GM20431 (cell line): Measurements from ENCODE around the gene ATP2B3.

Experiments
- in situ Hi-C: fragments of 300-500 bp; cut with MseI, MboI; formaldehyde crosslinking; loops from one replicate; pipeline ENCODE4 v1.15.0; 2020; ENCODE audit warnings: low sequenced_read_pairs; ENCODE audit not compliant: unreplicated experiment

The ATP2B3 gene

DNA sequence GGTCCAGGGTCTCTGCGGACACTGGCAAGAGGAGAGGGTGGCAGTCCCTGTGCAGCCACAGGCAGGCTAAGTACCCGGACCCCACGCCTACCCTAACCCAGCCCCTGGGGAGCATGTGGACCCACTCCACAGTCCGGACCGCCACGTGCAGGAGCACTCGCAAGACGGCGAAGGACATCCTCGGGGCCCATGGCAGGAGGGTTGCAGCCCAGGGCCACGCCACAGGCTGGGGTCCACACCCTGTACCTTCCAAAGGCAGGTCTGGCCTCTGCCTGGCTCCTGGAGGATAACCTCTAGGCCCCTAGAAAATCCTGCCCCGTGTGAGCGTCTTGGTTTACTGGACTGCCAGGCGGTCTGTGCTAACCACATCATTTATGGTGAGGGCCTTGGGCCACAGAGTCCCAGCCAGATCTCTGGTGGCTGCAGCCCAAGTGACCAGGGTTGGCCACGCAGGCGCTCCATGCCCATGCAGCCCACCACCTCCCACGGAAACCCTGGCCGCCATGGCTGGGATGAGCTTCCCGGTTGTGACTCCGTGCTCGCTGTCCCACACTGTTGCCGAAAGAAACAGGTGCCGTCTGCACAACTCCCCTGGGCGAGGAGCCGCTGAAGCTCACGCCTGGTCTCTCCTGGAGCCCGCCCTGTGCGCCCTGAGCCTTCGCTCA, 71.5 kb downstream of the ATP2B3 start:
- in situ Hi-C loops = no loop called here

DNA sequence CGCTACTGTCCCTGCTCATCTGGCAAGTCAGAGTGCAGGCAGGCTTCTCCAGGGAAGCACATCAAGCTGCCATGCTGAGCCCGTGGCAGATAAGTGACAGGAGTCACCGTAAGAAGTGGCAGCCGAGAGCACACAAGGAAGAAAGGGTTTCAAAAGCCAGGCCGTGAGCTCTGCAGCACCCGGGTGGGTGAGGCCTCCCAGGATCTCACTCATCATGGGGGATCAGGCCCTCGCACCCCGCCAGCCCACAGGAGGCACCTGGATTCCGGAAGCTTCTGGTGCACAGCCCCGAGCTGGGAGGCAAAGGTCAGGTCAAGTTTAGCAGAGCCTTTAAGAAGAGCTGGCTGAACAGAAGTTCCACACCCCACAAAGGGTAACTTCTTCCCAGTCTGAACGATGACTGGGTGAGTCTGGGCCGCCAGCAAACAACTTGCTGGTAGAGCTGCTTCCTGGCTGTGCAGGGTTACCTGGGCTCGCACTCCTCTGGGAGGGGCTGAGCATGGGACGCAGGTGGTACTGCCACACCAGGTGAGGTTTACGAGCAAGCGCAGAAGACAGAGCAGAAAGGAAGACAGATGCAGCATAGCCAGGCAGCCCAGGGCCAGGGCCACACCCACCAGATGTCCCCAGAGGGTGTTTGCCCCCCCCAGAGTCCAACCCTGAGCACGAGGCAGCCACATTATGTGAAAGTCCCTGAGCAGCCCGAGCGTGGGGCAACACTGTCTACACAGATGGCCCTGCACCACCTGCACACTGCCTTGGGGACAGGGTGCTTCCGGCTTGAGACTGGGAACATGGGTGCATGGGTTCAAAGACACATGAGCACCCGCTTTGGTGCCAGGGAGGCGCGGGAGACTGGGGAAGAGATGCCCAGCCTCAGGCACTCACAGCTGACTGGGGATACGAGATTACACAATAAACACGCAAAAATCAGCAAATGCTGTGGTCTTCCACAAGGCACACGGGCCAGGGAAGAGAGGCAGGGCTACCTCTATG, 73.8 kb downstream of the ATP2B3 start:
- in situ Hi-C loops = no loop called here

DNA sequence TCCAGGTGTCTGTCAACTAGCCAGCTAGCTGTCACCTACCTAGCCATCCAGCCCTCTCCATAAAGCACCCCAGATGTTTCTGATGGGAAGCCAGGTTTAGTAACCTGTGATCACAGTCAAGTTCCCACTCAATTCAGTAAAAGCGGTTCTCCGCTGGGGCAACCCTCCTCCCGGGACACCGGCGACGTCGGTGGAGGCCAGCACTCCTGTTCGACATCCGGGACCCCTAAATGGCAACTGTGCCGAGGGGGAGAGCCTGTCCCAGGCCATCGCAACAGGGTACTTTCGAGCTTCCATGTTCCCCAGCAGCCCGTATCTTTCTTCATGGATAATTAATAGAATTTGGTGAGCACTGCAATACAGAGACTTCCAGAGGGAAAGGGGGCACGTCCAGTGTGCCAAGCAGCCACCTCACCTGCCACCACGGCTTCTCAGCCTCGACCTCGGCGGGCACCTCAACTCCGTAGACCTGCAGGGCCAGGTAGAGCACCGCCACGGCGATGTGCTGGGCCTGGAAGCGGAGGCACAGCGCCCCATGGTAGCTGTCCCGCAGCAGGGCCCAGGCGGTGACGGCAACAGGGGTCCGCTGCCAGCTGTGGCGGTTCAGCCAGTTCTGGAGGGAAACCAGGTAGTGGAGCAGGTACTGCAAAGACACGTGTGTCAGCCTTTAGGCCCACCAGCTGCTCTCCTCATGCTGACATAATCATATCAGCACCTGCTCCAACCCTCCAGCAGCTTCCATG, 74.8 kb downstream of the ATP2B3 start:
- in situ Hi-C loops = no loop called here

DNA sequence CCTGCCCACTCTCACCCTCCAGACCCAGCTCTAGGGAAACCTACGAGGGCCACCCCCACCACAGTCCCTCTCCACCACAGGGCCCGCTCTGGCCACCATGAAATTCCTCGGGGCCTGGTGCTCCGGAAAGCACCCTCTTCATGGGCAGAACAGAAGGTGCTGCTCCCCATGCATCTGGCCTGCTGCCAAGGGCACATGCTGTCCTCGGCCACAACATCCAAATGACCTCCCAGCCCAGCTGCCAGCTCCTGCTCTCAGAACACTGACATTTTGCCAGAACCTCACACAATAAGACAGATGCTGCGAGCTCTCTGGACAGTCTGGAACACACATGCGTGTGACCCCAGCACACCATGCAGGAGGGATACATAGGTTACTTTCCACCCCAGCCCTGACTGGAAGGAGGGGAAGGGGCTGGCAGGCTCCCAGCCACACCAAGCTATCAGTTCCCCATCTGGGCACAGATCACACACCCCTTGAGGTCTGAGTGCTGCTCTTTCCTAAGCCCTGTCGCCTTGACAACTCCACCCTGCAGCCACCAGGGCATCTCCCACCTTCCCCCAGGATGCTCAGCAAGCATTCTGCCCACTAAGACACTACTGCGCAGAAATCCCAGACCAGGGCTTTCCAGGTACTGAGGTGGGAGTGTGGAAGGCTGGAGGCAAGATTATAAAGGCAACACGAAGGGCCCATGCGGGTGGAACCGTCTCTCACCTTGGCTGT, 75.7 kb downstream of the ATP2B3 start:
- in situ Hi-C loops = no loop called here

DNA sequence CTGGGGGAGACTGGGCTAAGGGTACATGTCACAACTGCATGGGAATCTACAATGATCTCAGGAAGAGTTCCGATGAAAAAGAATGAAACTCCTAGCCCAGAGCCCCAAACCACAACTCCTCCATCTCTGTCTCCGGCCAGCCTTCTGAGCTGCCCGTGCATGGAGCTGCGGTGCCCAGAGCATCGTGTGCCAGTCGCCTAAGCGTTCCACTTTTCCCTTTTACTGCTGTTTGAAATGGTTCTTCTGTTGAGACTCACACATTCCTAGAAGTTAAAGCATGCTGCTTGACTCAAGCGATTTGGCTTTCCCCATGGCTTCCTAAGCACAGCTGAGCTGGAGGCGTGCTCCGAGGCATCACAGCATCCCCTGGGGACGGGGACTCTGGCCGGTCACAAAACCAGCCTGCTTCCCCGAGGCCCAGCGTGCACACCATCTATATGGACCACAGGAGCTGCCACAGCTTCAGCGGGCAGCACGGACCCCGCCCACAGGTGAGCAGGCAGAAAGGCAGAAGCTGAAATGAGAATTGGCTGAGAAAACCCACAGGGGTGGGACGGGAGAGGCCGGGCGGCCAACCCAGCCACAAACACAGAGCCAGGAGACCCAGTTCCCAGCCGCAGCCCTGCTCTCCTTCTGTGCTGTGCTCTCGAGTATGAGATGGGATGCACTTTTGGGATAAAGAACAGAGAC, 76.5 kb downstream of the ATP2B3 start:
- in situ Hi-C loops = no loop called here

DNA sequence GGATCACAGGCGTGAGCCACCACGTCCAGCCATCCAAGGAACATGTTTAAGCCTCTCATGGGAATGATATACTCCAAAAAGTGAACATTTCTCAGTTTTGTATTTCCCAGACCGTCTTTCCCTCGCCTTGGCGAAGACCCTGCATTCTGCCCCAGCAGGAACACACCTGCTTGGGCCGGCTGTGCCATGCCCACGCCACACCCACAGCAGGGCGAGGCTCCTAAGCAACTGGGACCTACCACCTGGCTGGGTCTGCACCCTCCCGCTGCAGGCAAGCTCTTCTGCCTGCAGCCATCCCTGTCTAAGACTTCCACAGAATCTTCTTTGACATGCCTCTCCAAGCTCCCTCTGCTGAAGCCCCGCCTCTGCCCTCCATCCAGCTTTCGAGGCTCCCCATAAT, 77.9 kb downstream of the ATP2B3 start:
- in situ Hi-C loops = no loop called here

DNA sequence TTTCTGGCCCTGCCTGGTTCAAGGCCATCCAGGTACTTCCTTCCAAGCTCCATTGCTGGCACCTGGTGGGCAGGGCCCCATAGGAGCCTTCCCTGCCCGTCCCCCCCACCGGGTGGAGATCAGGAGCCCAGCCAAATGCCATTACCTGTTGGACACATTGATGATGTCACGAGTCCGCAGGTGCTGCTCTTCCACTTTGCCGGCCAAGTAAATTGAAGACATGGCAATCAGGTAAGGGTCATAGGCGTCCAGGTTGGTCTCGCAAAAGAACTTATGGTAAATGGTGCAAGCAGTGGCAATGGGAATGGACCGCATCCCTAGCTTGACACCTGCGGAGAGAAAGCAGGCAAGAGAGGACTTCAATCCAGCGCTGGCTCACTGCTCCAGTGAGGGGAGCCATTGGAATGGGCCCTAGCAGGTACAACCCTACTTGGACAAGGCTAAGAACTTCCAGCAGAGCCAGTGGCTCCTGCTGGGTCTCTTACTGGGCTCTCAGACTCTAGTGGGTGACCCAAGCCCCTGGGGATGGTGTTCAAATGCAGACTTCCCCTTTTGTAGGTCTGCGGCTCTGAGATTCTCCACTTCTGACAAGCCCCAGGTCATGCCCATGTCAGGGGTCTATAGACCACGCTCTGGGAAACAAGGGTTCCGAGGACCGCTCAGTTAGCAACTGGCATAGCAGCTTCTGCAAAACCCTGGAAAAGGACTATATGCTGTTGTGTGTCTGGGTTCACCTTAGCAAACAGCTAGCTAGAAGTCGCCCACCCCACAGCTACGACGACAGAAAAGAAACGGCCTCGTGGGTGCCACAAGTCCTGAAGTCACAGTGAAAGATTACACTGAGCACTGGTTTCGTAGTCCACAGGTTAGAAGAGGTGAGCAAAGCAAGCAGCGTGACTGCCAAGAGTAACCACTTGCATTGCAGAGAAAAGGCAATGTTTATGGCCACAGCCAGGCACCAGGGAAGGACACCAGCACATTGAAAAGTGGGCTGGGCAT, 78.7 kb downstream of the ATP2B3 start:
- in situ Hi-C loops = no loop called here

DNA sequence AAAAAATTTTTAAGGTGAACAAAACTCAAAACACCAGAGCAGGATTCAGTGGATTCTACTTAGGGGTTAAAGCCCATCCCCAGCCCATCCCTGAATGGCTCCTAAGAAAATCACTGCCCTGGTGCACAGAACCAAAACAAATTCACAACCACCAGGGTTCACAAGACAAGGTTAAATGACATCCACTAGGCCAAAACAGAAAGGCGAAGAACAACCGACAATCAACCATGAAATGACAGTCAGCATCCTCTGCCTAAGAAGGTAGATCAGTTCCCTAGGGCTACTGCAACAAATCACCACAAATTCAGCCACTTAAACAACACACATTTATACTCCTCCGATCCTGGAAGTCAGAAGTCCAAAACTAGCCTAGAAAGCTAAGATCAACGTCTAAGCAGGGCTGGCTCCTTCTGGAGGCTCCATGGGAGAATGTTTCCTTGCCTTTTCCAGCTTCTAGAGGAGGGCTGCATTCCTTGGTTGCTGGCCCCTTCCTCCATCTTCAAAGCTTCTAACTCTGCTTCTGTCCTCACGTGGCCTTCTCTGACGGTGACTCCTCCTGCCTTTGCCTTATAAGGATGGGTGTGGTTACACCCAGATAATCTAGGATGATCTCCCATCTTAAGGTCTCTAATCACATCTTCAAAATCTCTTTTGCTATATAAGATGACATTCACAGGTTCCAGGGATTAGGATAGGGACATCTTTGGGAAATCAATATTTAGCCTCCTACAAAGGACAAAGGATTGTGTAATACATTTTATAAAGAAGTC, 79.7 kb downstream of the ATP2B3 start:
- in situ Hi-C loops = no loop called here

DNA sequence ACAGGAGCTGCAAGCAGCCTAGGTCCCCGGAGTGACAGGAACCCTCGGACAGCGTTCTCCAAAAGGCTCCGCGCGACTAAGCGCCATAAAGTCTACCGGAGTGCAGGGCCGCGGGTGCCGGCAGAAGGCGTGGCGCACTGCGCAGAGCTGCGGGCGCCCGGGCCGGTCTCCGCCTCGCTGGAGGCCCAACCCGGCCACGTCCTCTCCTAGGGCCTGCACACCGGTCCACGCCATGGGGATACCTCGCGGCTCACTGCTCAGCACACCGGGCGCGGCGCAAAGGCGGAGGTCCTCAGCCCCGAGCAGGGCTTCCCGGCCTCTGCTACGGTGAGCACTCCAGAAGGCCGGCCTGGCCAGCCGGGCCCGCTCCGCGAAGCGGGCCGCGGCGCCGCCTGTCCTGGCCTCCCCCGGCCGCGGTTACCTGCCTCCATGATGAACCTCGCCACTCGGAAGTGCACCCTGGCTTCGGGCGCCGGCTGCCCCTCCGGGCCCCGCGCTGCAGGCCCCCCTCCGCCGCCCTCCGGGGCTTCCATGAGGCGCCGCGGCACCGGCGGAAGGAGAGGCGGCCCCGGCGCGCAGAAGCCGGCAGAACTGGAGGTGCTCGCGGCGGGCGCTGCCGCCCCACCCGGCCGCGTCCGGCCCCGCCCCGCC, 81.2 kb downstream of the ATP2B3 start, which contains the start of gene CCNQ:
TSS of gene CCNQ (minus strand) at position 599 of the 651 bp plus-strand sequence. CDS start at position 533, 66 bp downstream.
- in situ Hi-C loops = no loop called here

DNA sequence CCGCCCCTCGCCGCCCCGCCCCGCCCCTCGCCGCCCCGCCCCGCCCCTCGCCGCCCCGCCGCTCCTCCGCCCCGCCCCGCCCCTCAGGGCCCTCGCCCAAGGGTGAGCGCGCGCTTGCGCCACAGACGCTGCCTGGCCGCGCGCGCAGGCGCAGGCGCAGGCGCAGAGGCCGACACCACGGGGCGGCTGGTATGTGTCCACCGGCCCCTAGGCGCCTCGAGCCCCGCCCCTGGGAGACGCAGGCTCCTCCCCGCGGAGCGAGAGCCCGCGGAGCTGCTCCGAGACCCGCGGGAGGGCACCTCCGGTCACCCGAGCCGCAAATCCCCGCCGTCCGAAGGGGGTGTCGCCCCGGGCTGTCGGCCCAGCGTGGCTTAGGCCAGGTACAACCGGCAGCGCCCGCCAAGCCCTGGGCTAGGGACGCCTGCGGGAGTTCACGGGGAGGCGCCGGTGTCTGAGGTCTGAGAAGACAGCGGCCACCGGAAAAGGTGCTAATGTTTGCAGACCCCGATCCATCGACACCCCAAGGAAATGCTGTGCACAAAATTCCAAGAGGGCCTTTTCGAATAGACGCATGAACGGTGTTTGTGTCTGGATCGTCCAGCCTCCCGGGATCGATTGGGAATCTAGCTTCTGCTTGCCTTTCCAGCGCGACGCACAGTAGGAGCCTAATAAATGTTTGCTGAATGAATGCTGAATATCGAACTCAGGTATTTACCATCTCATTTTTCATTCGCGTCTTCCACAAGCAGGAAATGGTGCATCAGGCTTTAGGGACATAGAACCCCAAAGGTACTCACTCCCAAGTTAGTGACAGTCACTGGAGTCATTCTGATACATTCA, 82.0 kb downstream of the ATP2B3 start:
- in situ Hi-C loops = no loop called here

DNA sequence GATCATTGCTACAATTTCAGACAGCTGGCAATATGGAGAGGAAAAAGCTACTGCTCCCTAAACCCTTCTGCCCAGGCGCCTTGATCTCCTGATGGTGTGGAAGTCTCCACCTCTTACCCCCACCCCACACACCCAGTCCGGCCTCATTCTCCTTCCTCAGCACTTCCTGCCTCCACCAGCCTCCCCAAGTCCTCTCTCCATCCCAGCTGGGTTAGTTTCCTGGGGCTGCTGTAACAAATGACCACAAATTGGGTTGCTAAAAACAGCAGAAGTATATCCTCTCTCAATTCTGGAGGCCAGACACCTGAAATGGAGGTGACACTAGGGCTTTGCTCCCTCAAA, 82.6 kb downstream of the ATP2B3 start:
- in situ Hi-C loops = no loop called here

DNA sequence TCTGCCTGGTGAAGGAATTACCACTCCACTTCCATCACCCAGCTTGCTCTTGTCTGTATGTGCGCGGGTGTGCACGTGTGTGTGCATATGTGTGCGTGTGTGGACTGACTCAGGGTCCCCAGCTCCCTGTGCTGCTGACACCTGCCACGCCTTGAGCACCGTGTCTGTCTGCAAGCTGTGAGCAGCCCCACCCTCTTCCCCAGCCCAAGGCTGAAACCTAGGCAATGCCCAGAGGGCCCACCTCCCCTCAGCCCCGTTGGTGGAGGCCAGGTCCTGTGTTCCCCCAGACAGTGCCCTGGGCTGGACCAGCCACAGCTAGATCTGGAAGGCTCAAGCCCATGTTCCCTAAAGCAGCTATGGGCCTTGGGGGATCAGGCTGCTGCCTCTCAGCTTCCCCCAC, 83.5 kb downstream of the ATP2B3 start:
- in situ Hi-C loops = no loop called here

DNA sequence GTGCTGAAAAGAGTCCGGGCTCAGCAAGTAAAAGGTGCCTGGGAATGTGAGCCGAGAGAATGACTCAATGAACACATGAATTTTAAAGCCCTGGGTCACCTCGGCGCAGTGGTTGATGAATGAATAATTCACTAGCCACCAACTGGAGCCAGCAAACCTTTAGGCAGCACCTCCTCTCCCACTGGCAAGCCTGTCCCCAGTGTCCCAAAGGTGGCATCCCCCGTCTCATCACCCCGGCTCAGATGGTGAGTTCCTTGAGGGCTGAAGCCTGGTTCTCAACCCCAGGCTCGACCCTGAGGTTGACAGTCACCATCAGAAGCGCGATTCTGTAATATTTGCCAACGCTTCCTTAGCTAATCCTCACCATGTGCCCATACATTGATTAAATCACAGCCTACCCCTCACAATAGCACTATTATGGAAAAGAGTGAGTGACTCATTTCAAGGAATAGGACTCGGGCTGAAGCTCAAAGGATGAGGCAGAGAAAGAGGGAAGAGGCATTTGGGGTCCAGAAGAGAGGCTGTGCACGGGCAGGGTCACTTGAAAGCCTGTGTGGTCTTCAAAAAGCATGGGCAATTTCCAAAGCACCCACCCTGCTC, 84.2 kb downstream of the ATP2B3 start:
- in situ Hi-C loops = no loop called here

DNA sequence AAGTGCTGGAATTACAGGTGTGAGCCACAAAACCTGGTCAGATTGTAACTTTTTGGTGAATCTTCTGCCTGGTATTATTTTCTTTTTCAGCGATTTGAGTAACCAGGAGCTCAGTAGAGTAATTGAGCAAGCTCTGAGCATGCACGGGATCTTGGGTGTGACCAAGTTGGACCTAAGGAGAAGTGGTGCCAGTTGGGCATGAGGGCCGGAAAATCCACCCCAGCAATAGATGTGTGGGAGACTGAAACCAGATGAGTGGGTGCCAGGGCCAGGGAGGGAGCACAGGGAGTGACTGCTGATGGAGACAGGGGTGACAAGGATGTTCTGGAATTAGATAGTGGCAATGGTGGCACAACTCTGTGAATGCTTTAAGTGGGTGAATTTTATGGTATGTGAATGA, 85.2 kb downstream of the ATP2B3 start:
- in situ Hi-C loops = no loop called here

DNA sequence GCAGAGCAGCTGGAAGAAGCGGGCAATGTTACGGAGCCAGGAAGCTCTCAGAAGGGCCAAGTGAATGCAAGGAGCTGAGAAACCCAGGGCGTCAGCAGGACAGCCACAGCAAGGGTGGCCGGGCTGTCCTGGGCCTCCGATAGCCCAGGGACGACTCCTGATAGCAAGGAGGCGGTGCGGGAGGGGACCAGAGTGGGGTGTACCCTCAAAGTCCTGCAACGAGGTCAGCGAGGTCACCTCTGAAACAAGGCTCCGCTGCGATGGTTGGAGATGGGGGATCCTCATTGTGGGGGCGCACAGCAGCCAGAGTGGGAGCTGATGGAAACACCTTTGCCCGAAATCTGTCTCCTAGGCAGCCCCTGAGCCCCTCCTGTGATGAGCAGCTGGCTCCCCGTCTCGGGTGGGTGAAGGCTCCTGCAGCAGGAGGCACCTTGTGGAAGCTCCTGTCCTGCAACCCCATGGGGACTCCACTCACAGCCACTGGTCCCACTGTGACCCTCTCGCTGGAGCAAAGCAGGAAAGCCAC, 85.8 kb downstream of the ATP2B3 start:
- in situ Hi-C loops = no loop called here
